Caco-2 (cell line): Measurements from ENCODE around the gene DFFB. TPM values are rescaled to one million over a fixed set of nuclear protein-coding genes. Genes with fewer than 3 reads are reported as not detected.

Experiments used
- BruUV-seq: library from RNA; stranded (reverse); fragments of 400-500 nt; replicated peaks from 2 replicates; lab custom pipeline; 2021; lab: Mats Ljungman, UMichigan
- CTCF ChIA-PET: fragments of 300-600 bp; sonication (Branson Sonifier 250); formaldehyde crosslinking; loops from one replicate; lab custom pipeline; 2022; ENCODE audit warnings: antibody characterized with exemption; lab: Charles Lee
- POLR2A ChIA-PET: fragments of 300-600 bp; sonication (Branson Sonifier 250); formaldehyde crosslinking; loops from one replicate; lab custom pipeline; 2022; ENCODE audit warnings: antibody characterized with exemption; lab: Charles Lee
- DNase-seq, 2 experiments: peaks; one replicate each; pipeline versions ENCODE4 v3.0.0 to v3.0.0-alpha.2; 2020 to 2022
- H3K27me3 ChIP-seq: replicated peaks from 2 replicates; pipeline ENCODE4 v1.6.0; 2011; ENCODE audit warnings: low read length; ENCODE audit not compliant: control insufficient read depth, insufficient read depth
- H3K36me3 ChIP-seq: 2 replicates; pipeline ENCODE4 v1.5.1; 2011; ENCODE audit warnings: low read length; ENCODE audit not compliant: control insufficient read depth, insufficient read depth
- H3K4me1 ChIP-seq: fragments of 250-450 bp; sonication (Bioruptor Pico); 2 replicates; pipeline ENCODE4 v1.5.1; 2020; ENCODE audit warnings: mild to moderate bottlenecking
- H3K4me3 ChIP-seq: 2 replicates; pipeline ENCODE4 v1.5.1; 2011; ENCODE audit warnings: low read depth, mild to moderate bottlenecking, control low read depth, low read length
- H3K9me3 ChIP-seq: fragments of 250-450 bp; sonication (Bioruptor Pico); 2 replicates; pipeline ENCODE4 v1.5.1; 2020; ENCODE audit warnings: mild to moderate bottlenecking, moderate library complexity
- H3K27ac Mint-ChIP-seq: one replicate; pipeline ENCODE4 v1.8.0; 2022; ENCODE audit warnings: mixed read lengths; ENCODE audit not compliant: unreplicated experiment
- H3K27me3 Mint-ChIP-seq: one replicate; pipeline ENCODE4 v1.8.0; 2022; ENCODE audit warnings: mixed read lengths; ENCODE audit not compliant: insufficient read depth, unreplicated experiment
- H3K36me3 Mint-ChIP-seq: one replicate; pipeline ENCODE4 v1.8.0; 2022; ENCODE audit warnings: mild to moderate bottlenecking, mixed read lengths; ENCODE audit not compliant: insufficient read depth, unreplicated experiment
- H3K4me1 Mint-ChIP-seq: one replicate; pipeline ENCODE4 v1.8.0; 2022; ENCODE audit warnings: low read depth, mixed read lengths; ENCODE audit not compliant: unreplicated experiment
- H3K4me3 Mint-ChIP-seq: one replicate; pipeline ENCODE4 v1.8.0; 2022; ENCODE audit warnings: mild to moderate bottlenecking, moderate library complexity, mixed read lengths; ENCODE audit not compliant: unreplicated experiment
- H3K9me3 Mint-ChIP-seq: one replicate; pipeline ENCODE4 v1.8.0; 2022; ENCODE audit warnings: mixed read lengths; ENCODE audit not compliant: unreplicated experiment
- intact Hi-C: fragments of 100-400 bp; cut with micrococcal nuclease; formaldehyde crosslinking; loops from one replicate; pipeline ENCODE4 v1.10.0; 2022; ENCODE audit not compliant: unreplicated experiment
- total RNA-seq: library from RNA; stranded (reverse); gene quantifications from 2 replicates; pipeline ENCODE4 v1.2.3, GENCODE V29; 2022
- TF ChIP-seq, protein P1 (sequence below), 2 experiments: fragments of 200-600 bp in 1 of 2; IDR thresholded peaks; 1 replicate in 1 of 2; 2 replicates in 1 of 2; pipeline versions ENCODE4 v1.5.1 to v1.8.0; 2011 to 2022; ENCODE audit warnings: antibody characterized with exemption in 1 of 2, control low read depth in 1 of 2, inconsistent platforms in 1 of 2, low read depth in 1 of 2, low read length in 1 of 2, mild to moderate bottlenecking in 1 of 2, moderate library complexity in 1 of 2; ENCODE audit not compliant: insufficient read depth in 1 of 2, severe bottlenecking in 1 of 2, unreplicated experiment in 1 of 2

DFFB gene
- total RNA-seq, 1 experiment from 2014 or later: 7.7 TPM

- CTCF ChIA-PET: no interaction called here
- TF ChIP-seq, protein P1, sequence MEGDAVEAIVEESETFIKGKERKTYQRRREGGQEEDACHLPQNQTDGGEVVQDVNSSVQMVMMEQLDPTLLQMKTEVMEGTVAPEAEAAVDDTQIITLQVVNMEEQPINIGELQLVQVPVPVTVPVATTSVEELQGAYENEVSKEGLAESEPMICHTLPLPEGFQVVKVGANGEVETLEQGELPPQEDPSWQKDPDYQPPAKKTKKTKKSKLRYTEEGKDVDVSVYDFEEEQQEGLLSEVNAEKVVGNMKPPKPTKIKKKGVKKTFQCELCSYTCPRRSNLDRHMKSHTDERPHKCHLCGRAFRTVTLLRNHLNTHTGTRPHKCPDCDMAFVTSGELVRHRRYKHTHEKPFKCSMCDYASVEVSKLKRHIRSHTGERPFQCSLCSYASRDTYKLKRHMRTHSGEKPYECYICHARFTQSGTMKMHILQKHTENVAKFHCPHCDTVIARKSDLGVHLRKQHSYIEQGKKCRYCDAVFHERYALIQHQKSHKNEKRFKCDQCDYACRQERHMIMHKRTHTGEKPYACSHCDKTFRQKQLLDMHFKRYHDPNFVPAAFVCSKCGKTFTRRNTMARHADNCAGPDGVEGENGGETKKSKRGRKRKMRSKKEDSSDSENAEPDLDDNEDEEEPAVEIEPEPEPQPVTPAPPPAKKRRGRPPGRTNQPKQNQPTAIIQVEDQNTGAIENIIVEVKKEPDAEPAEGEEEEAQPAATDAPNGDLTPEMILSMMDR (IDR thresholded peaks at IDR 0.05; ENCODE audit: insufficient read depth in 1 of 2, low read depth in 1 of 2, low read length in 1 of 2, severe bottlenecking in 1 of 2, unreplicated experiment in 1 of 2): no peak
- H3K27me3 Mint-ChIP-seq: no peaks in the 10 kb centered on the region
- H3K27ac Mint-ChIP-seq: no peak overlapping the region
- H3K27me3 ChIP-seq: no peaks in the 10 kb centered on the region
- no TSS peak for BruUV-seq
- H3K4me3 Mint-ChIP-seq: no peak overlapping the region
- H3K4me1 ChIP-seq: no peaks in the 10 kb centered on the region
- no peaks in the 10 kb centered on the region for H3K4me1 Mint-ChIP-seq
- DNase-seq: no peak
- H3K4me3 ChIP-seq: no peak overlapping the region
- H3K9me3 ChIP-seq: no peaks in the 10 kb centered on the region
- H3K9me3 Mint-ChIP-seq: no peaks in the 10 kb centered on the region
- intact Hi-C loops: no loop called here
- no peaks in the 10 kb centered on the region for H3K36me3 ChIP-seq
- POLR2A ChIA-PET: no interaction called here
- H3K36me3 Mint-ChIP-seq: peaks cover 12% of the 10 kb centered on the region
Measured at GRCh38 chr1:3851292-3851691, 6.0 kb upstream of the DFFB start.

- peaks cover 12% of the 10 kb centered on the region for H3K36me3 Mint-ChIP-seq
- TF ChIP-seq, protein P1 (IDR thresholded peaks at IDR 0.05; ENCODE audit: insufficient read depth in 1 of 2, low read depth in 1 of 2, low read length in 1 of 2, severe bottlenecking in 1 of 2, unreplicated experiment in 1 of 2): no peak
- Histone ChIP-seq H3K36me3 (no peaks in the 10 kb centered on the region), H3K9me3 (no peaks in the 10 kb centered on the region), H3K27me3 (no peaks in the 10 kb centered on the region), H3K4me3 (no peak overlapping the region), H3K4me1 (no peaks in the 10 kb centered on the region)
- H3K27ac Mint-ChIP-seq: no peak overlapping the region
- no peaks in the 10 kb centered on the region for H3K27me3 Mint-ChIP-seq
- intact Hi-C loops: no loop called here
- BruUV-seq: no TSS peak
- H3K4me3 Mint-ChIP-seq: no peak overlapping the region
- ChIA-PET CTCF (no interaction called here), POLR2A (no interaction called here)
- H3K4me1 Mint-ChIP-seq: no peaks in the 10 kb centered on the region
- no peaks in the 10 kb centered on the region for H3K9me3 Mint-ChIP-seq
- DNase-seq: no peak
Measured at GRCh38 chr1:3852091-3852490, 5.2 kb upstream of the DFFB start.

DNA sequence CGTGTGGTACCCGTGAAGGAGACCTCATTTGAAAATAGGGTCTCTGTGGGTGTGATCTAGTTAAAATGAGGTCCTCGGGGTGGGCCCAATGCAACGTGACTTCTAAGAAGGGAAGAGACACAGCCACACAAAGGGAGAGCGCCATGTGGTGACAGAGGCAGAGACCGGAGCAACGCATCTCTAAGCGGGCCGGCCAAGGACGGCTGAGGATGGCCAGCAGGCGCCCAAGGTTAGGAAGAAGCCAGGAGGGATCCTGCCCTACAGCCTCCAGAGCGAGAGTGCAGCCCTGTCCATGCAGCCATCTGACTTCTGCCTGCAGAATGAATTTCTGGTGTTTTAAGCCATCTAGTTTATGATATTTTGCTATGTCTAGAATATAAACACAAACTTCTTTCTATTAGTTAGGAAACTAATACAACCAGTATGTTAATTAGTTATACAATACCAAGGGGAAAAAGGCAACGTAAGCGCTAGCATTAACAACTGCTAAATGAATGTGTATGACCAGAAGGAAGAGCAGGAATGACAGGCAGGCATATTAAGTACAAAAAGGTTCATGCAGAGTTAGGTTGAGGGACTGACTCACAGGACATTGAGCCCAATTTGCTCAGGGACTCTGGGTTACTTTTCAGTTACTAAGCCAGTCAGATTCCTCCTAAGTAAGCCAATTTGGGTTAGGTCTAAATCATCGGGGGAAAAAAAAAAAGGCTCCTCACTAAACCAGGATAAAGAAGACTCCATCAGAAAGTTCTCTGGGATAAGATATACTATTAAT is 4.4 kb upstream of the DFFB start:
- DNase-seq: no peak
- no peaks in the 10 kb centered on the region for H3K27me3 ChIP-seq
- H3K4me1 Mint-ChIP-seq: no peaks in the 10 kb centered on the region
- BruUV-seq: no TSS peak
- intact Hi-C loops: no loop called here
- H3K4me3 Mint-ChIP-seq: no peak overlapping the region
- H3K36me3 ChIP-seq: no peaks in the 10 kb centered on the region
- TF ChIP-seq, protein P1 (IDR thresholded peaks at IDR 0.05; ENCODE audit: insufficient read depth in 1 of 2, low read depth in 1 of 2, low read length in 1 of 2, severe bottlenecking in 1 of 2, unreplicated experiment in 1 of 2): no peak
- ChIA-PET POLR2A (no interaction called here), CTCF (no interaction called here)
- no peaks in the 10 kb centered on the region for H3K9me3 Mint-ChIP-seq
- no peaks in the 10 kb centered on the region for H3K4me1 ChIP-seq
- H3K27me3 Mint-ChIP-seq: no peaks in the 10 kb centered on the region
- H3K9me3 ChIP-seq: no peaks in the 10 kb centered on the region
- no peak overlapping the region for H3K27ac Mint-ChIP-seq
- peaks cover 9% of the 10 kb centered on the region for H3K36me3 Mint-ChIP-seq
- H3K4me3 ChIP-seq: no peak overlapping the region
